Panc1 (cell line): ENCODE data around the gene ZNF185.

Experiments
- SIN3A ChIP-seq: IDR thresholded peaks from 2 replicates; pipeline ENCODE4 v1.6.1; 2012; ENCODE audit warnings: low read depth, mild to moderate bottlenecking, low read length, moderate library complexity, borderline replicate concordance; ENCODE audit not compliant: insufficient read depth
- TF ChIP-seq, protein P1 (sequence below): fragments of 450-650 bp; IDR thresholded peaks from 2 replicates; pipeline ENCODE4 v1.5.1; 2017; ENCODE audit warnings: mild to moderate bottlenecking

DNA sequence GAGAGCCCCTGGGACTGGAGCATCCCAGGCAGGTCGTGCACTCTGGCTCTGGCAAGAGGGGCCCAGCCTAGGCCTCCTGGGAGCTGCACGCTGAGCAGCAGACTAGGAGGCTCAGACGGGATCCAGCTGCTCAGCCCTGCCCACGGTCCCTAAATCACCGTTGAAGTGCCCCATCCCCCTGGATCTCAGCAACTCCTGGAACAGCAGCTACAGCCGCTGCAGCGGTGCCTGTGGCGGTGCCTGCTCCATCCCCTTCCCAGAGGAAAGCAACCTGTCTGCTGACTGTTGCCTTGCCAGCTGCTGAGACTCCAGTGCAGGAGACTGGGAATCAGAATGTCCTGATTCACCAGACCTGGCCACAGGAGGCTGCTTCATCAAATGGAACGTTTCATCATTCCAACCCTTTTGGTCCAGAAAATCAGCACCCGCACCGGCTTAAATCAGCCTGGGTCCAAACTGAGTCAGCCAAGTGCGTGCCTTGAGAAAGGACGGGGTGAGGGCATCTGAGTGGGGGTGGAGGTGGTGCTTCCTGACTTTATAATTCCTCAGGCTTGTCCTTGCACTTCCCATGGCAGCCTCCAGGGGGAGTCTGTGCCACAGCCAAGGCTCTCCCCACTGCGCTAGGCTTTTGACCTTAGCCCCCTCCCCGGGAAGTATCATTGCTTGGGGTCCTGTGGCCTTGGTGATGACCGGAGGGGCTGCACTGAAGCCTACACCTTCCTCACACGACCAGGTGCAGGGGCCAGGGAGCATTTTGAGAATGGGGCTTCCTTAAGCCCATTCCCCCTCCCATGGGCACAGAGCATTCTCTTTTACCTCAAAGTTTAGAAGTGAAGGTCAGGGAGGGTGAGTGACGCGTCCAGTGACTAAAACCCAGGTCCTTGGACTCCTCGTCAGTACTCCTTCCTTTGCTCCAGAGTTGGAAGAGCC lies 6.5 kb downstream of the ZNF185 start:
- TF ChIP-seq SIN3A: no peak
- TF ChIP-seq, protein P1, sequence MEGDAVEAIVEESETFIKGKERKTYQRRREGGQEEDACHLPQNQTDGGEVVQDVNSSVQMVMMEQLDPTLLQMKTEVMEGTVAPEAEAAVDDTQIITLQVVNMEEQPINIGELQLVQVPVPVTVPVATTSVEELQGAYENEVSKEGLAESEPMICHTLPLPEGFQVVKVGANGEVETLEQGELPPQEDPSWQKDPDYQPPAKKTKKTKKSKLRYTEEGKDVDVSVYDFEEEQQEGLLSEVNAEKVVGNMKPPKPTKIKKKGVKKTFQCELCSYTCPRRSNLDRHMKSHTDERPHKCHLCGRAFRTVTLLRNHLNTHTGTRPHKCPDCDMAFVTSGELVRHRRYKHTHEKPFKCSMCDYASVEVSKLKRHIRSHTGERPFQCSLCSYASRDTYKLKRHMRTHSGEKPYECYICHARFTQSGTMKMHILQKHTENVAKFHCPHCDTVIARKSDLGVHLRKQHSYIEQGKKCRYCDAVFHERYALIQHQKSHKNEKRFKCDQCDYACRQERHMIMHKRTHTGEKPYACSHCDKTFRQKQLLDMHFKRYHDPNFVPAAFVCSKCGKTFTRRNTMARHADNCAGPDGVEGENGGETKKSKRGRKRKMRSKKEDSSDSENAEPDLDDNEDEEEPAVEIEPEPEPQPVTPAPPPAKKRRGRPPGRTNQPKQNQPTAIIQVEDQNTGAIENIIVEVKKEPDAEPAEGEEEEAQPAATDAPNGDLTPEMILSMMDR: no peak
